HepG2 (cell line): ENCODE results near the gene PLEKHN1. TPM values are rescaled to one million over a fixed set of nuclear protein-coding genes. Genes with fewer than 3 reads are reported as not detected.
A peak's percentile ranks its signal among the peaks of the same experiment; 100 is the strongest.

Experiments used
- ATAC-seq: fragments of 200-7000 bp; cut with Tn5 transposase; 3 replicates; pipeline ENCODE4 v1.9.1; 2020; ENCODE audit warnings: mild to moderate bottlenecking, moderate library complexity
- BruUV-seq: library from RNA; stranded (reverse); fragments of 400-500 nt; replicated peaks from 2 replicates; lab custom pipeline; 2021; lab: Mats Ljungman, UMichigan
- CTCF ChIA-PET: fragments of 300-600 bp; formaldehyde crosslinking; extraction: SDS; loops from one replicate; lab custom pipeline; 2021; ENCODE audit warnings: low total read pairs, inconsistent platforms, low intra/inter-chr PET ratio; lab: Yijun Ruan, JAX
- POLR2A ChIA-PET: fragments of 350-600 bp; sonication (Branson Sonifier 250); formaldehyde crosslinking; loops from one replicate; lab custom pipeline; 2020; ENCODE audit warnings: antibody characterized with exemption, inconsistent platforms; lab: Yijun Ruan, JAX
- DNase-seq: peaks from one replicate; pipeline ENCODE4 v3.0.0-alpha.2; 2015; ENCODE audit warnings: low spot score
- FAIRE-seq: peaks from 3 replicates; lab custom pipeline; 2011; peaks lifted over from hg19 to GRCh38; lab: Jason Lieb, UNC
- H2AFZ ChIP-seq: one replicate; pipeline ENCODE4 v1.6.1; 2011; ENCODE audit warnings: low read length, inconsistent platforms
- H3K27ac ChIP-seq: fragments of 300-600 bp; 3 replicates; pipeline ENCODE4 v1.8.0; 2011; ENCODE audit warnings: mixed run types, mild to moderate bottlenecking, mixed read lengths, low read length, inconsistent platforms; ENCODE audit not compliant: insufficient read depth; ENCODE audit errors: extremely low read length
- H3K27me3 ChIP-seq, 2 experiments: fragments of 200-600 bp in 1 of 2; 2 replicates in 1 of 2; 3 replicates in 1 of 2; pipeline versions ENCODE4 v1.6.0 to v1.8.0; 2011; ENCODE audit warnings: low read length in 2 of 2, mild to moderate bottlenecking in 2 of 2, moderate library complexity in 2 of 2, inconsistent platforms in 1 of 2; ENCODE audit not compliant: insufficient read depth in 2 of 2, control insufficient read depth in 1 of 2
- H3K36me3 ChIP-seq, 2 experiments: fragments of 200-600 bp in 1 of 2; replicated peaks in 1 of 2; 2 replicates in 1 of 2; 3 replicates in 1 of 2; pipeline versions ENCODE4 v1.5.1 to v1.8.0; 2011; ENCODE audit warnings: low read length in 2 of 2, inconsistent platforms in 1 of 2; ENCODE audit not compliant: insufficient read depth in 2 of 2, control insufficient read depth in 1 of 2
- H3K4me1 ChIP-seq: 2 replicates; pipeline ENCODE4 v1.5.1; 2012; ENCODE audit warnings: low read length, inconsistent platforms; ENCODE audit not compliant: insufficient read depth
- H3K4me2 ChIP-seq: 2 replicates; pipeline ENCODE4 v1.6.0; 2011; ENCODE audit warnings: low read depth, low read length, inconsistent platforms
- H3K4me3 ChIP-seq, 3 experiments: fragments of 200-600 bp in 1 of 3; sonication (generic), shearing (Covaris generic) in 1 of 3; replicated peaks in 1 of 3; 2 replicates each; pipeline ENCODE4 v1.5.1; 2011 to 2016; ENCODE audit warnings: low read length in 3 of 3, inconsistent platforms in 2 of 3, low read depth in 2 of 3, mild to moderate bottlenecking in 2 of 3, control low read depth in 1 of 3, mixed read lengths in 1 of 3; ENCODE audit not compliant: insufficient read depth in 1 of 3
- H3K79me2 ChIP-seq: one replicate; pipeline ENCODE4 v1.6.1; 2011; ENCODE audit warnings: low read length, inconsistent platforms; ENCODE audit not compliant: insufficient read depth
- H3K9ac ChIP-seq: 2 replicates; pipeline ENCODE4 v1.6.0; 2011; ENCODE audit warnings: mild to moderate bottlenecking, low read depth, low read length, inconsistent platforms; ENCODE audit not compliant: insufficient read depth
- H3K9me3 ChIP-seq: 2 replicates; pipeline ENCODE4 v1.5.1; 2012; ENCODE audit warnings: mild to moderate bottlenecking, low read length
- H4K20me1 ChIP-seq: 2 replicates; pipeline ENCODE4 v1.6.0; 2011; ENCODE audit warnings: inconsistent platforms, mild to moderate bottlenecking, low read length, moderate library complexity; ENCODE audit not compliant: insufficient read depth
- CEBPB ChIP-seq: IDR thresholded peaks from 2 replicates; pipeline ENCODE4 v1.6.1; 2011; ENCODE audit warnings: low read depth, low read length, improper control_type of control experiment, borderline replicate concordance
- HOXA3 ChIP-seq: sonication (generic); formaldehyde crosslinking; IDR thresholded peaks from 2 replicates; pipeline ENCODE4 v1.5.0; 2020; ENCODE audit warnings: missing genetic modification reagents
- KDM5A ChIP-seq: fragments of 200-600 bp; sonication (generic); IDR thresholded peaks from 2 replicates; pipeline ENCODE4 v1.7.0; 2018; ENCODE audit warnings: antibody characterized with exemption, mild to moderate bottlenecking, low read length, borderline replicate concordance
- NFIC ChIP-seq: IDR thresholded peaks from 2 replicates; pipeline ENCODE4 v1.6.1; 2012; ENCODE audit warnings: mild to moderate bottlenecking, low read length, inconsistent platforms
- NR2F6 ChIP-seq, 2 experiments: IDR thresholded peaks; 2 replicates each; pipeline ENCODE4 v1.6.1; 2016; ENCODE audit warnings: antibody characterized with exemption in 1 of 2, mild to moderate bottlenecking in 1 of 2
- POLR2A ChIP-seq, 2 experiments: IDR thresholded peaks; 2 replicates each; pipeline ENCODE4 v1.6.1; 2011; ENCODE audit warnings: low read depth in 2 of 2, low read length in 2 of 2, mild to moderate bottlenecking in 1 of 2, moderate library complexity in 1 of 2; ENCODE audit not compliant: insufficient read depth in 1 of 2
- RELA ChIP-seq: sonication (generic); formaldehyde crosslinking; IDR thresholded peaks from 2 replicates; pipeline ENCODE4 v1.4.0; 2020; ENCODE audit warnings: missing genetic modification reagents
- RFX3 ChIP-seq: IDR thresholded peaks from 2 replicates; pipeline ENCODE4 v1.6.1; 2016; ENCODE audit warnings: missing biosample characterization, missing genetic modification reagents
- SAFB2 ChIP-seq: sonication (generic); formaldehyde crosslinking; IDR thresholded peaks from 2 replicates; pipeline ENCODE4 v1.5.1; 2020; ENCODE audit warnings: missing genetic modification reagents, low read depth, mild to moderate bottlenecking, borderline replicate concordance
- SUZ12 ChIP-seq: fragments of 150-350 bp; IDR thresholded peaks from 2 replicates; pipeline ENCODE4 v1.6.1; 2014; ENCODE audit warnings: low read depth, low read length
- ZNF343 ChIP-seq: sonication (generic); formaldehyde crosslinking; IDR thresholded peaks from 2 replicates; pipeline ENCODE4 v1.4.0; 2020; ENCODE audit warnings: mild to moderate bottlenecking, missing genetic modification reagents
- ZNF790 ChIP-seq: sonication (generic); formaldehyde crosslinking; IDR thresholded peaks from 2 replicates; pipeline ENCODE4 v1.8.0; 2022; ENCODE audit warnings: missing genetic modification reagents, mild to moderate bottlenecking, borderline replicate concordance
- ZZZ3 ChIP-seq: sonication (generic); formaldehyde crosslinking; IDR thresholded peaks from 2 replicates; pipeline ENCODE4 v1.4.0; 2020; ENCODE audit warnings: missing genetic modification reagents, mild to moderate bottlenecking, borderline replicate concordance
- WGBS: methylation state at CpG from one replicate; pipeline ENCODE4 v1.1.6; 2017; ENCODE audit warnings: low lambda C conversion rate; 5-methylcytosine and 5-hydroxymethylcytosine counted together
- in situ Hi-C: cut with HindIII; loops from 2 replicates; pipeline ENCODE4 v1.10.0; 2017; ENCODE audit warnings: low pct_unique_long_range_greater_than_20kb; ENCODE audit not compliant: extremely low pct_ligation_motif_present
- intact Hi-C: fragments of 100-400 bp; cut with micrococcal nuclease; formaldehyde crosslinking; loops from one replicate; pipeline ENCODE4 v1.10.0; 2022; ENCODE audit not compliant: unreplicated experiment
- polyA plus RNA-seq, 8 experiments: library from polyadenylated mRNA; depleted of rRNA in 3 of 8; stranded (reverse) in 7 of 8; unstranded in 1 of 8; fragments of >200 nt; fragmentation: Illumina TruSeq in 4 of 8; extraction: Trizol in 4 of 8; gene quantifications; 2 replicates each; pipeline versions ENCODE4 v1.2.1 to v1.2.3, GENCODE V29; 2011 to 2016; ENCODE audit warnings: low read depth in 4 of 8, missing spikeins in 1 of 8, mixed read lengths in 1 of 8; ENCODE audit not compliant: insufficient read depth in 1 of 8
- total RNA-seq, 5 experiments: library from RNA; depleted of rRNA; stranded (reverse); fragments of >200 nt; fragmentation: Illumina TruSeq; extraction: Trizol; gene quantifications; 2 replicates each; pipeline ENCODE4 v1.2.3, GENCODE V29; 2016; ENCODE audit warnings: low read depth in 1 of 5
- TF ChIP-seq, protein P1 (sequence below): sonication (generic); formaldehyde crosslinking; IDR thresholded peaks from 2 replicates; pipeline ENCODE4 v1.5.0; 2020; ENCODE audit warnings: missing genetic modification reagents
- TF ChIP-seq, protein P2 (sequence below): sonication (generic); formaldehyde crosslinking; IDR thresholded peaks from 2 replicates; pipeline ENCODE4 v1.8.0; 2022; ENCODE audit warnings: missing genetic modification reagents, low read depth, mild to moderate bottlenecking, borderline replicate concordance

Gene PLEKHN1
- total and polyA plus RNA-seq, 2 of the 13 experiments (the other 11 are each of a cell fraction or from before 2014, with no cell fraction given): 0.42 to 0.58 TPM

GRCh38 chr1:971751-972506 is 5.6 kb downstream of the PLEKHN1 start:
- in situ Hi-C loops: no loop called here
- TF ChIP-seq RFX3 (CRISPR knock-in tag) (no peak), POLR2A (IDR thresholded peaks at IDR 0.05; ENCODE audit: insufficient read depth in 1 of 2, low read depth in 2 of 2, low read length in 2 of 2) (0 out of 4 replicates have a peak, but pooled peaks of 1 of the 2 experiments have one; percentile 4)
- TF ChIP-seq, all 625 proteins: peak for 1
- ATAC-seq (no peak), FAIRE-seq (no peak), DNase-seq (no peak)
- H3K4me2 ChIP-seq: no peak overlapping the region
- CTCF ChIA-PET: no interaction called here
- no peak overlapping the region for H3K4me3 ChIP-seq
- H4K20me1 ChIP-seq: no peaks in the 10 kb centered on the region
- peaks cover 25% of the 10 kb centered on the region for H3K4me1 ChIP-seq
- no peaks in the 10 kb centered on the region for H3K36me3 ChIP-seq
- no peaks in the 10 kb centered on the region for H3K9me3 ChIP-seq
- no peak overlapping the region for H3K27ac ChIP-seq
- intact Hi-C loops: no loop called here
- no peak overlapping the region for H3K9ac ChIP-seq
- no peak overlapping the region for H2AFZ ChIP-seq
- POLR2A ChIA-PET: no interaction called here
- H3K27me3 ChIP-seq: no peaks in the 10 kb centered on the region; a peak in 1 of 5 replicates
- no TSS peak for BruUV-seq
- H3K79me2 ChIP-seq: no peaks in the 10 kb centered on the region
- WGBS: 93% methylated on average over 7 of the region's 34 CpGs

DNA sequence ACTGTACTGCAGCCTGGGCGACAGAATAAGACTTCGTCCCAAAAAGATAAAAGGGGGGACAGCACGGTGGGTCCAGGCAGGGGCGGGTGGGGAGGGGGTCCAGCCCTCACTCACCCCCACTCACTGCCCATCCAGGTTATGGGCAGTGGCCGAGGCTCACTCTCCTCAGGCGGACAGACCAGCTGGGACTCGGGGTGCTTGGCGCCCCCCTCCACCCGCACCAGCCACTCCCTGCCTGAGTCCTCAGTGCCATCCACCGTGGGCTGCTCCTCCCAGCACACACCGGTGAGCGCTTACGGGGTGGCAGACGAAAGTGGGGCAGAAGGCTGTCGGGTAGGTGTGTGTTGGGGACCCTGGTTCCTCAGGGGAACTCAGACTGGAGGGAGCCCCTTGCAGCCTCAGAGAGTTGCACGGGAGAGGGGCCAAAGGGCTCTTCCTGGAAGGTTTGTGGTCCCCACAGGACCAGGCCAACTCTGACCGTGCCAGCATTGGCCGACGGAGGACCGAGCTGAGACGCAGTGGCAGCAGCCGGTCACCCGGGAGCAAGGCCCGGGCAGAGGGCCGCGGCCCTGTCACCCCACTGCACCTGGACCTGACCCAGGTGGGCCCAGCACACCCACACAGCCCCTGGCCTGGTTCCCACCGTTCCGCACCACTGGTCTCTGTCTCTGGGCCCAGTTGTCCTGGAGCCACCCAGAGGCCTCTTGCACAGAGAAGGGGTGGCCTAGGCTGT is 6.6 kb downstream of the PLEKHN1 start:
- H4K20me1 ChIP-seq: no peaks in the 10 kb centered on the region
- intact Hi-C loops: no loop called here
- ATAC-seq: no peak
- WGBS: 89% methylated on average over 11 of the region's 28 CpGs
- TF ChIP-seq NR2F6 (IDR thresholded peaks at IDR 0.05) (no peak), NR2F6 (CRISPR knock-in tag; IDR thresholded peaks at IDR 0.05) (no peak), ZNF790 (CRISPR knock-in tag) (no peak), HOXA3 (CRISPR knock-in tag) (no peak), NFIC (no peak), CEBPB (no peak), SUZ12 (no peak), ZNF343 (CRISPR knock-in tag) (no peak), ZZZ3 (CRISPR knock-in tag) (no peak), KDM5A (no peak), SAFB2 (CRISPR knock-in tag) (no peak), RELA (CRISPR knock-in tag) (no peak)
- TF ChIP-seq, protein P1, sequence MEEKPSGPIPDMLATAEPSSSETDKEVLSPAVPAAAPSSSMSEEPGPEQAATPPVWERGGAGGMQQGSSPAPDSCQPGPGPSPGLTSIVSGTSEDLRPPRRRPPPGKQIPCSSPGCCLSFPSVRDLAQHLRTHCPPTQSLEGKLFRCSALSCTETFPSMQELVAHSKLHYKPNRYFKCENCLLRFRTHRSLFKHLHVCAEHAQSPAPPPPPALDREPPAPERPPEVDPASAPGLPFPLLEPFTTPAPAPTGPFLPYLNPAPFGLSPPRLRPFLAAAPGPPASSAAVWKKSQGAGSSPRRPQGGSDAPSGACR: no peak
- TF ChIP-seq, protein P2, sequence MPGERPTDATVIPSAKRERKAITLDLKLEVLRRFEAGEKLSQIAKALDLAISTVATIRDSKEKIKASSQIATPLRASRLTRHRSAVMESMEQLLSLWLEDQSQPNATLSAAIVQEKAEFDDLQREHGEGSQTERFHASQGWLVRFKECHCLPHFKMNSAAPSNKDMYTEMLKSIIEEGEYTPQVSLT (CRISPR knock-in tag): no peak
- TF ChIP-seq, all 625 proteins: peak for 0
- Histone ChIP-seq H3K27ac (no peak overlapping the region), H3K9ac (no peak overlapping the region), H3K79me2 (no peaks in the 10 kb centered on the region), H2AFZ (no peak overlapping the region), H3K27me3 (no peaks in the 10 kb centered on the region), H3K4me1 (peaks cover 15% of the 10 kb centered on the region), H3K36me3 (no peaks in the 10 kb centered on the region), H3K9me3 (no peaks in the 10 kb centered on the region), H3K4me2 (no peak overlapping the region), H3K4me3 (no peak overlapping the region)
- no TSS peak for BruUV-seq
- DNase-seq (no peak), FAIRE-seq (no peak)
- CTCF ChIA-PET: no interaction called here
- POLR2A ChIA-PET: no interaction called here
- in situ Hi-C loops: no loop called here
